Cerebellar nuclear complex (tissue), 1 donor: ENCODE data around the gene MAST2.
"Not testable (repeated sequence)": the region's sequence is repeated elsewhere in the genome, so short reads cannot be mapped to it uniquely, and the experiment has no call there.

Experiments used
- DNase-seq, 2 experiments: peaks; one replicate each; lab custom pipeline; 2025; lab: John Stamatoyannopoulos, UW

Gene MAST2

GRCh38 chr1:46026531-46026930, 223.1 kb downstream of the MAST2 start:
- no peak for DNase-seq

DNA sequence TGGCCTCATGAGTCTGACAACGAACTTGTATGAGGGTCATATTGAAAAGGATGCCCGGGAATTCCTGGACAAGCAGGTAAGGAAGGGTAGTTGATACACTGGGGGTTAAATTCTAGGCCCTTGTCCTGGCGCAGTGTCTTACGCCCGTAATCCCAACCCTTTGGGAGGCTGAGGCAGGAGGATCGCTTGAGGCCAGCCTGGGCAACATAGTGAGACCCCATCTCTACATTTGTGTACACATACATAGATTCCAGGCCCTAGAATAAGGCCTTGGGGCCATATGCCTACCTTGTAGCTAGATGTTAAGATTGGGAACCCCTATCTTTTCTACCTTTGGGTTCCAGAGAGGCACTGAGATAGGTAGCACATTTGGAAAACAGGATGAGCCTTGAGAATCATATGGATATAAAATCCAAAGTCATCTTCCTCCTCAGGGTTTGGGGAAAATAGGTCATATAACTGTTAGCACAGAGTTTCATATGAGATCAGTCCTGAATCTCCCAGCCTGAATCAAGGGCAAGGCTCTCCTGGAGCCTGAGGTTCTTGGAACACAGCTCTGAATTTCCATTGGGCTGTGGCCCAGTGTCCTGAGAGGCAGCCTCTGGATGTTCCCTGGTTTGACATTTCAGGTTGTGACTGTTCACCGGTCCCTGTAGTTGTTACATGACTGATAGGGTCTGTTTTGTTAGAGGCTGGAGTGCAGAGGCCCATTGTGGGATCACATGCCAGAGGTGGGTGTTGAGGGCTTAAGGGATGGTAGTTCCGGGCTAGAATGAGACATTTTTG, 224.6 kb downstream of the MAST2 start:
- DNase-seq = no peak

DNA sequence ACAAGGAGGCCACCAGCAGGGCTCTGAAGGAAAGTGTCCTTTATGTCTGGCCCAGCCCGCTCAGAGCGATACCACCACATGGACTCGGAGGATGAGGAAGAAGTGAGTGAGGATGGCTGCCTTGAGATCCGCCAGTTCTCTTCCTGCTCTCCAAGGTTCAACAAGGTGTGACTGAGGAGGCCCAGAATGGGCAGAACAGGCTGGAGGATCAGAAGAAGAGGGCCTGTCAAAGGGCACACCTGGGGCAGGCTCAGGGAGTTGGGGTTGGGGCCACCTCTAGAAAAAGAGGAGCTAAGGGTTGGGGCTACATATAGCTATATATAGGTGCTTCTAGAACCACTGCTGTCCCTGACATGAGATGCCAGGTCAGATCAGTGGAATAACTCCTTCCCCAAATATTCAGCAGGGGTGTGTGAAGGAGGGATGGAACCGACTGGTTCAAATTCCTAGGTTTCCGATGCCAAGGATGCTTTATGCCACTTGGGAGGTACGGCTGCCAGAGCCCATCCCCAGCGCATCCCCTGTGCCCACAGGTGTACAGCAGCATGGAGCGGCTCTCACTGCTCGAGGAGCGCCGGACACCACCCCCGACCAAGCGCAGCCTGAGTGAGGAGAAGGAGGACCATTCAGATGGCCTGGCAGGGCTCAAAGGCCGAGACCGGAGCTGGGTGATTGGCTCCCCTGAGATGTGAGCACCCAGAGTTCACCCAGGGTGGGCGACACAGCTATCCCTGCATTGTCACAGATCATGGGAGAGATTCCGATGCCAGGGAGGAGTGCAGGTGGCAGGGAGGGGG, 226.9 kb downstream of the MAST2 start:
- no peak for DNase-seq

- DNase-seq = no peak
These were observed 227.7 kb downstream of the MAST2 start for GRCh38 chr1:46030876-46031660.

GRCh38 chr1:46034601-46035516, 231.4 kb downstream of the MAST2 start:
- no peak for DNase-seq

- DNase-seq = peak; percentile 24 to 90
These were observed 233.8 kb downstream of the MAST2 start for GRCh38 chr1:46036894-46037839.

- no peak for DNase-seq
These were observed 236.2 kb downstream of the MAST2 start for GRCh38 chr1:46039571-46040052.

DNA sequence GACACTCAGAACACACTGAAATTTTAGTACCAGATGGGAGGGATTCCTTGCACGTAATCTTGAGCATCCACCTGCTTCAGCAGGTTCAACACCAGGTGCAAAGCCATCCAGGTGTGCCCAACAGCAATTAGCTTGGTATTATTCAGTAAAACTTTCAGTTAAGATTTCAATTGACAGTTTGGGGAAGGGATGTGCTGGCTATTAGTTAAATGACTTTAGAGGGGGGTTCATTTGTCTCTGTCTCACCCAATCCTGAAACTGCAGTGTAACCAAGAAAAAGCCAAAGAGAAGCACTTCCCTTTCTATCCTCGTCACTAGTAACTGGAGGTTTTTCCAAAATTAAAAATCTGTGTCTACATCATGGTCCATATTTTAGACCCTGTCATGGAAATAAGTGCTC, 238.1 kb downstream of the MAST2 start:
- no peak for DNase-seq

- peak; percentile 43 to 77 for DNase-seq
These were observed 238.6 kb downstream of the MAST2 start for GRCh38 chr1:46041974-46042373.

- DNase-seq = no peak
These were observed 240.1 kb downstream of the MAST2 start for GRCh38 chr1:46043458-46044017.

GRCh38 chr1:46044116-46044515, 240.7 kb downstream of the MAST2 start:
- no peak for DNase-seq

GRCh38 chr1:46053734-46054133, 250.3 kb downstream of the MAST2 start:
- no peak for DNase-seq

GRCh38 chr1:46056325-46056724, 252.9 kb downstream of the MAST2 start:
- no peak for DNase-seq

- DNase-seq = not testable (repeated sequence)
These were observed 253.8 kb downstream of the MAST2 start for GRCh38 chr1:46057215-46057614.

- DNase-seq = no peak
These were observed 254.4 kb downstream of the MAST2 start for GRCh38 chr1:46057781-46058180.

DNA sequence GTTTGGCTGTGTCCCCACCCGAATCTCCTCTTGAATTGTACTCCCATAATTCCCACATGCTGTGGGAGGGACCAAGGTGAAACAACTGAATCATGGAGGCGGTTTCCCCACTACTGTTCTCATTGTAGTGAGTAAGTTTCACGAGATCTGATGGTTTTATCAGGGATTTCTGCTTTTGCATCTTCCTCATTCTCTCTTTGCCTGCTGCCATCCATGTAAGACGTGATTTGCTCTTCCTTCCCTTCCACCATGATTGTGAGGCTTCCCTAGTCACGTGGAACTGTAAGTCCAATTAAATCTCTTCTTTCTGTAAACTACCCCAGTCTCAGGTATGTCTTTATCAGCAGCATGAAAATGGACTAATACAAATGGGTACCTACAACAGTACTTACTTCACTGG, 255.5 kb downstream of the MAST2 start:
- DNase-seq = no peak

GRCh38 chr1:46061146-46061545, 257.7 kb downstream of the MAST2 start:
- no peak for DNase-seq

- DNase-seq = no peak
These were observed 259.4 kb downstream of the MAST2 start for GRCh38 chr1:46062651-46063319.

DNA sequence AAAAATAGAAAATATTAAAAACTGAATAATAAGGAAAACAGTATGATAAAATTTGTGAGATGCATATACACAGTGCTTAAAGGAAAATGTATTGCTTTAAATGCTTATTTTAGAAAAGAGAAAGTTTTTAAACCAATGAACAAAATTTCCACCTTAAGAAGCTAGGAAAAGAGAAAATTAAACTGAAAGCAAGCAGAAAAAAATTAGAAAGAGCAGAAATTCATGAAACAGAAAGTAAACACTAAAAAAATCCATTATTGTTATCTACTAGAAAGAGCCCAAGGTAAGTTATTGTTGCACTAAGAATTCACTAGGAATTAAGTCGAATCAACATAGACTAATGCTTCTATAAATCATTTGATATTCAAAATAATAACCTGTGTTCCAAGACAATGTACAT, 261.3 kb downstream of the MAST2 start:
- no peak for DNase-seq
